ENCODE measurements around the gene TMEM100.
"Not testable (repeated sequence)": the region's sequence is repeated elsewhere in the genome, so short reads cannot be mapped to it uniquely, and the experiment has no call there.

The TMEM100 gene

GRCh38 chr17:55692276-55692675, 30.4 kb downstream of the TMEM100 start:
- DNase-seq, result no peak

GRCh38 chr17:55691666-55692065, 31.0 kb downstream of the TMEM100 start:
- intact Hi-C loops (cut with DNase I), result no loop called here
- DNase-seq, result no peak

More at GRCh38 chr17:55692276-55692675, 30.4 kb downstream of the TMEM100 start:
- intact Hi-C loops (cut with DNase I), result no loop called here

- DNase-seq, result no peak
- intact Hi-C loops (cut with DNase I), result no loop called here
These were observed 32.6 kb downstream of the TMEM100 start for GRCh38 chr17:55690105-55690508.

GRCh38 chr17:55689672-55690071, 33.0 kb downstream of the TMEM100 start:
- no peak for DNase-seq

GRCh38 chr17:55688057-55688456, 34.6 kb downstream of the TMEM100 start:
- intact Hi-C loops (cut with DNase I), result no loop called here
- DNase-seq, result no peak

More at GRCh38 chr17:55689672-55690071, 33.0 kb downstream of the TMEM100 start:
- intact Hi-C loops (cut with DNase I), result no loop called here

- no peak for DNase-seq
- intact Hi-C loops (cut with DNase I), result no loop called here
These were observed 35.6 kb downstream of the TMEM100 start for GRCh38 chr17:55687037-55687436.

GRCh38 chr17:55683550-55684315, 38.9 kb downstream of the TMEM100 start:
- DNase-seq, result no peak
- intact Hi-C loops (cut with DNase I), result no loop called here

- DNase-seq, result no peak
- intact Hi-C loops (cut with DNase I), result no loop called here
These were observed 41.3 kb downstream of the TMEM100 start for GRCh38 chr17:55681342-55681700.

- intact Hi-C loops (cut with DNase I), result no loop called here
- no peak for DNase-seq
These were observed 41.9 kb downstream of the TMEM100 start for GRCh38 chr17:55680686-55681341.

GRCh38 chr17:55677446-55677845, 45.2 kb downstream of the TMEM100 start:
- no peak for DNase-seq
- intact Hi-C loops (cut with DNase I), result no loop called here

GRCh38 chr17:55676274-55676673, 46.4 kb downstream of the TMEM100 start:
- intact Hi-C loops (cut with DNase I), result no loop called here

GRCh38 chr17:55673743-55674506, 48.7 kb downstream of the TMEM100 start:
- no peak for DNase-seq

More at GRCh38 chr17:55676274-55676673, 46.4 kb downstream of the TMEM100 start:
- no peak for DNase-seq

GRCh38 chr17:55672585-55673501, 49.8 kb downstream of the TMEM100 start:
- intact Hi-C loops (cut with DNase I), result no loop called here
- no peak for DNase-seq

More at GRCh38 chr17:55673743-55674506, 48.7 kb downstream of the TMEM100 start:
- intact Hi-C loops (cut with DNase I), result no loop called here

- DNase-seq; intact Hi-C loops (cut with DNase I): not testable (repeated sequence)
These were observed 50.7 kb downstream of the TMEM100 start for GRCh38 chr17:55672010-55672409.

Data from posterior cingulate gyrus (tissue), 11 donors.